ENCODE data around the gene ZNF879. TPM values are rescaled to one million over a fixed set of nuclear protein-coding genes. Genes with fewer than 3 reads are reported as not detected.

Gene ZNF879
- total RNA-seq, 2 experiments from 2014 or later = 2.4 TPM

Other genes with a start within 250 kb of the ZNF879 start
- 10 to 100 TPM in 1 of 2 experiments, 1 to 10 TPM in 1; 8.7 to 12.6 TPM for gene ZNF354B, start 163.9 kb upstream of the ZNF879 start, total RNA-seq
- under 1 TPM; 0.27 to 0.40 TPM for gene ZFP2, start 127.9 kb upstream of the ZNF879 start, total RNA-seq
- gene ZNF454, start 82.6 kb upstream of the ZNF879 start, total RNA-seq = not detected
- gene GRM6, start 28.5 kb upstream of the ZNF879 start, total RNA-seq = not detected
- gene ZNF354C, start 36.6 kb downstream of the ZNF879 start, total RNA-seq = 1 to 10 TPM; 5.9 to 6.0 TPM